Nasal cavity respiratory epithelium epithelial cell of viscerocranial mucosa (primary cell): Measurements from ENCODE around the gene GAK. TPM values are rescaled to one million over a fixed set of nuclear protein-coding genes. Genes with fewer than 3 reads are reported as not detected.

Experiments
- total RNA-seq: library from RNA; depleted of rRNA; stranded (reverse); fragments of >200 nt; gene quantifications from 2 replicates; pipeline ENCODE4 v1.2.3, GENCODE V29; 2014

GAK gene
- 67.0 and 91.8 TPM in 2 replicates for total RNA-seq

GRCh38 chr4:931960-932712 lies at the start of gene GAK, which contains the start of gene TMEM175:
Gene GAK, minus strand, starts transcription at chr4:932316. Its CDS starts 129 bp downstream, at chr4:932187.
Gene TMEM175, plus strand, starts transcription at chr4:932460. Its CDS starts 15,280 bp downstream, at chr4:947740.

DNA sequence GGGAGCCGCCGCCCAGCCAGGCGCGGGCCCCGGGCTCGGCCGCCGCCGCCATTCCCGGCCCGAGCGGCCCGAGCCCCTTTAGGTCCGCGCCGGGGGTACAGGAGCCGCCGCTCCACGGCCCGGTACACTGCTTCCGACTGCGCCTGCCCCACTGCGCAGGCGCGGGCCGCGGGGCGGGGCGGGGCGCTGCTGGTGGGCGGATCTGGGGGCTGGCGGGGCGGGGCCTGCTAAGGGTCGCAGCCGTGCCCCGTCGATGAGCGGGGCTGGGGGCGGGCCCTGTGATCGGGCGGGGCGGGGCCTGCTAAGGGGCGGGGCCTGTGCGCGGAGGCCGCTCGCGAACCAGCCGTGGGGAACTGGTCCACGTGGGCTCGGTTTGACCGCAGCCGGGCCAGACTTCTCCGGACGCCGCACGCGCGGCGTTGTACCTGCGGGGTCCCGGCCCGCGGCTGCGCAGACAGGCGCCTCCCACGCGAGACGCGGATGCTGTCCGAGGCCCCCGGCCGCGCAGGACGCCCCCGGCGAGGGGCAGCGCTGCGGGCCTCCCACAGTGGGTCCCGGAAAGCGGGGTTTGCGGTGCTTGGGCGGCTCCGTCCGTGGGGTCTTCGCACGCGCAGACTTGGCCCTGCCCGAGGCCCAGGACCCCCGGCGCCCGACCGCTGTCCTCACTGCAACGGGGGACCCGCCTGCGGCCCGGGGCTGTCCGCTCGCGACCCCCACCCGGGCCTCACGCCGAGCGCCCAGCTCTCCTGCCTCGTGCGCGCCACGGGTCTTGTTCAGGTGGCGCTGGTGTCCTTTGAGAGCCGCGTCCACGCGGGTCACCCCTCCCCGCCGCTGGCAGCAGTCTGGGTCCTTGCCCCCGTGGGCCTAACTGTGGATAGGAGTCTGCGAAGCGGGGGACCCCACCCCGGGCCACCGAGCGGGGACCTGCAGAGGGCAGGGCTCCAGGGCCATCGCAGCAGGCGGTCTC lies 41.6 kb upstream of the GAK start, which contains the start of gene DGKQ:
TSS of gene DGKQ (minus strand) at position 139 of the 967 bp plus-strand sequence. CDS start at position 52, 87 bp downstream.

DNA sequence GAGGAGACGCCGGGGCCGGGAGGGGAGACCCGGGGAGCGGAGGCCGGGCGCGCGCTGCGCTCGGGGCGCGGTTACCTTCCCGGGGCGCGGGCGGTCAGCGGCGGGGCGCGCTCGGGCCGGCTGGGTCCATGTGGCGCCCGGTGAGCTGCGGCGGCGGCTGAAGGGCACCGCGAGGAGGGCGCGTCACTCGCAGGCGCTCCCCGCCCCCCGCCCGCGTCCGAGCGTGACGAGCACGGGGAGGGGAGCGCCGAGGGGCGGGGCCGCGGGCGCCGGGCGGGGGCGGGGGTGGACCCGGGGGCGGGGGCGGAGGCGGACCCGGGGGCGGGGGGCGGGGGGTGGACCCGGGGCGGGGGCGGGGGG lies 106.2 kb downstream of the GAK start, which contains the start of gene CPLX1:
TSS of gene CPLX1 (minus strand) at position 159 of the 360 bp plus-strand sequence. CDS start 1,607 bp downstream, outside the sequence.

Other genes with a start within 250 kb of the GAK start
- gene SLC49A3, start 243.2 kb downstream of the GAK start, total RNA-seq = 0.34 and 1.4 TPM in 2 replicates
- gene PCGF3, start 226.5 kb downstream of the GAK start, total RNA-seq = 27.7 and 71.0 TPM in 2 replicates
- gene CPLX1, start 106.2 kb downstream of the GAK start, total RNA-seq = 0.21 TPM in 1 of 2 replicates, not detected in the other
- gene TMEM175, start 144 bp upstream of the GAK start, total RNA-seq = 6.5 and 14.5 TPM in 2 replicates
- gene DGKQ, start 41.3 kb upstream of the GAK start, total RNA-seq = 19.1 and 37.9 TPM in 2 replicates
- gene IDUA, start 54.7 kb upstream of the GAK start, total RNA-seq = 2.4 and 26.3 TPM in 2 replicates
- gene SLC26A1, start 61.1 kb upstream of the GAK start, total RNA-seq = under 0.01 and 0.07 TPM in 2 replicates
- gene FGFRL1, start 79.3 kb upstream of the GAK start, total RNA-seq = 15.0 and 25.3 TPM in 2 replicates
- gene RNF212, start 181.2 kb upstream of the GAK start, total RNA-seq = 0.68 and 0.71 TPM in 2 replicates
- 3.1 and 16.9 TPM in 2 replicates for gene SPON2, start 240.3 kb upstream of the GAK start, total RNA-seq